Gastroesophageal sphincter (tissue), 4 donors: Measurements from ENCODE around the gene PYGO1. TPM values are rescaled to one million over a fixed set of nuclear protein-coding genes. Genes with fewer than 3 reads are reported as not detected.

Experiments used
- ATAC-seq: fragments of 150-250 bp; one replicate; pipeline ENCODE4 v1.9.1; 2016; ENCODE audit warnings: mild to moderate bottlenecking, moderate library complexity
- H3K27ac ChIP-seq, 4 donors: fragments of 200-600 bp; sonication (generic) in 3 of 4; 1 replicate in 3 of 4; 2 replicates in 1 of 4; pipeline ENCODE4 v1.5.1; 2016 to 2019
- H3K27me3 ChIP-seq: fragments of 200-600 bp; sonication (generic); one replicate; pipeline ENCODE4 v1.5.1; 2019
- H3K36me3 ChIP-seq, 2 donors: fragments of 200-600 bp; sonication (generic); one replicate each; pipeline ENCODE4 v1.5.1; 2019; ENCODE audit warnings: control low read depth in 1 of 2
- H3K4me1 ChIP-seq, 3 donors: fragments of 200-600 bp; sonication (generic); 1 replicate in 2 of 3; 2 replicates in 1 of 3; pipeline ENCODE4 v1.5.1; 2016 to 2019; ENCODE audit warnings: control low read depth in 2 of 3
- H3K4me3 ChIP-seq, 2 donors: fragments of 200-600 bp; sonication (generic); one replicate each; pipeline ENCODE4 v1.5.1; 2019; ENCODE audit warnings: mild to moderate bottlenecking in 1 of 2, moderate library complexity in 1 of 2
- H3K9me3 ChIP-seq, 3 donors: fragments of 200-600 bp; sonication (generic); one replicate each; pipeline ENCODE4 v1.5.1; 2017 to 2019; ENCODE audit warnings: control low read depth in 2 of 3
- CTCF ChIP-seq, 4 experiments: fragments of 200-600 bp in 2 of 4; fragments of 450-650 bp in 2 of 4; sonication (generic) in 1 of 4; IDR thresholded peaks; one replicate each; pipeline ENCODE4 v1.5.1; 2017 to 2019; ENCODE audit warnings: antibody characterized with exemption in 4 of 4, mild to moderate bottlenecking in 2 of 4, moderate library complexity in 2 of 4
- EP300 ChIP-seq: sonication (generic); formaldehyde crosslinking; IDR thresholded peaks from one replicate; pipeline ENCODE4 v1.6.1; 2017; ENCODE audit warnings: antibody characterized with exemption, mild to moderate bottlenecking
- POLR2A ChIP-seq, 2 donors: fragments of 450-650 bp; IDR thresholded peaks; one replicate each; pipeline ENCODE4 v1.6.1; 2017; ENCODE audit warnings: antibody characterized with exemption in 2 of 2, mild to moderate bottlenecking in 2 of 2, moderate library complexity in 1 of 2
- POLR2AphosphoS5 ChIP-seq: sonication (generic); formaldehyde crosslinking; IDR thresholded peaks from one replicate; pipeline ENCODE4 v1.6.1; 2017; ENCODE audit warnings: antibody characterized with exemption
- WGBS, 2 donors: methylation state at CpG; one replicate each; pipeline ENCODE4 v1.1.5; 2018; ENCODE audit warnings: low coverage in 1 of 2; 5-methylcytosine and 5-hydroxymethylcytosine counted together
- total RNA-seq, 4 donors: library from RNA; depleted of rRNA; stranded (reverse); fragments of >200 nt; gene quantifications; one replicate each; pipeline ENCODE4 v1.1.0, GENCODE V29; 2016

Gene PYGO1
- total RNA-seq, 4 donors from 2014 or later, result 17.3 to 22.2 (median 20.9) TPM

GRCh38 chr15:55526559-55527036 lies 61.5 kb downstream of the PYGO1 start:
- no peak overlapping the region for H3K27ac ChIP-seq
- H3K9me3 ChIP-seq, result no peaks in the 10 kb centered on the region
- no peak overlapping the region for H3K4me3 ChIP-seq
- no peaks in the 10 kb centered on the region for H3K36me3 ChIP-seq
- 4 to 20% methylated on average over 4 to 5 of the region's 7 CpGs for WGBS, 2 donors
- H3K27me3 ChIP-seq, result no peaks in the 10 kb centered on the region
- no peak for ATAC-seq
- TF ChIP-seq CTCF (IDR thresholded peaks at IDR 0.05) (peak in 3 of 4 experiments; percentile 24 to 59 (median 36)), POLR2AphosphoS5 (no peak)
- no peaks in the 10 kb centered on the region for H3K4me1 ChIP-seq

GRCh38 chr15:55522742-55523450 lies 65.2 kb downstream of the PYGO1 start:
- H3K9me3 ChIP-seq, result no peaks in the 10 kb centered on the region
- H3K4me1 ChIP-seq, result no peaks in the 10 kb centered on the region
- no peak for ATAC-seq
- H3K4me3 ChIP-seq, result no peak overlapping the region
- no peaks in the 10 kb centered on the region for H3K27me3 ChIP-seq
- TF ChIP-seq POLR2A (IDR thresholded peaks at IDR 0.05), result no peak
- no peak for TF ChIP-seq POLR2AphosphoS5
- no peak for TF ChIP-seq EP300
- TF ChIP-seq CTCF (IDR thresholded peaks at IDR 0.05), result no peak
- H3K36me3 ChIP-seq, result no peaks in the 10 kb centered on the region
- 89 to 92% methylated on average over 2 to 3 of the region's 3 CpGs for WGBS, 2 donors
- H3K27ac ChIP-seq, result no peak overlapping the region

DNA sequence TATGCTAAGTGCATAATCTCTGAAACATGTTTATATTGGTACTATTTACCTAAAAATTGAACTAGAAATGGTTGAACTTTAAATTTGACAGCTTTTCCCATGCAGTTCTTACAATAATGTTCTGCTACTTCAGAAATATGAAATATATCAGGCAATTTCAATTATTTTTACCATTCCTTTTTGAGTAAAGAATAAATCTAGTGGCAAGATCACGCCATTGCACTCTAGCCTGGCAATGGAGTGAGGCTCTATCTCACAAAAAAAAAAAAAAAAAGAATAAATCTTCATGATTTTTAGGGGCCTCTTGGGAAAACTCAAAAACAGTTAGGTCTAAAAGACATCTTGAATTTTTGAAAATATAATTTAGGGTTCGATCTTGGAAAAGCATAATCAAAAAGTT lies 69.5 kb downstream of the PYGO1 start:
- 77% methylated on average over 2 of the region's 2 CpGs for WGBS, 2 donors
- Histone ChIP-seq H3K27ac (no peak overlapping the region), H3K9me3 (no peaks in the 10 kb centered on the region), H3K4me1 (no peaks in the 10 kb centered on the region), H3K36me3 (no peaks in the 10 kb centered on the region), H3K27me3 (no peaks in the 10 kb centered on the region), H3K4me3 (no peak overlapping the region)
- no peak for ATAC-seq
- no peak for TF ChIP-seq POLR2AphosphoS5
- TF ChIP-seq EP300, result no peak
- TF ChIP-seq POLR2A (IDR thresholded peaks at IDR 0.05), result no peak
- TF ChIP-seq CTCF (IDR thresholded peaks at IDR 0.05), result no peak

- WGBS, 2 donors, result 83 to 93% methylated on average over 1 to 3 of the region's 3 CpGs
- no peak for ATAC-seq
- no peaks in the 10 kb centered on the region for H3K36me3 ChIP-seq
- no peaks in the 10 kb centered on the region for H3K4me1 ChIP-seq
- H3K4me3 ChIP-seq, result no peak overlapping the region
- no peak overlapping the region for H3K27ac ChIP-seq
- no peaks in the 10 kb centered on the region for H3K9me3 ChIP-seq
- TF ChIP-seq POLR2A (IDR thresholded peaks at IDR 0.05), result no peak
- no peak for TF ChIP-seq EP300
- no peak for TF ChIP-seq CTCF (IDR thresholded peaks at IDR 0.05)
- TF ChIP-seq POLR2AphosphoS5, result no peak
- H3K27me3 ChIP-seq, result no peaks in the 10 kb centered on the region
Observed at GRCh38 chr15:55518009-55518408, 70.1 kb downstream of the PYGO1 start.
